Breast epithelium (tissue), 3 donors: ENCODE results near the gene TPPP.

ENCODE experiments used
- CTCF ChIP-seq, 3 donors: fragments of 450-650 bp; IDR thresholded peaks; one replicate each; pipeline ENCODE4 v1.5.1; 2016 to 2017; ENCODE audit warnings: antibody characterized with exemption in 3 of 3, mild to moderate bottlenecking in 3 of 3, moderate library complexity in 3 of 3
- POLR2A ChIP-seq: fragments of 450-650 bp; IDR thresholded peaks from one replicate; pipeline ENCODE4 v1.6.1; 2016; ENCODE audit warnings: antibody characterized with exemption, mild to moderate bottlenecking, moderate library complexity
- POLR2AphosphoS5 ChIP-seq, 3 donors: sonication (generic); formaldehyde crosslinking; IDR thresholded peaks; one replicate each; pipeline ENCODE4 v1.6.1; 2017; ENCODE audit warnings: antibody characterized with exemption in 3 of 3

GRCh38 chr5:618450-618849, 74.7 kb downstream of the TPPP start:
- no peak for TF ChIP-seq POLR2A
- TF ChIP-seq CTCF (IDR thresholded peaks at IDR 0.05) = no peak
- no peak for TF ChIP-seq POLR2AphosphoS5 (IDR thresholded peaks at IDR 0.05)
